ENCODE results near the gene CCDC194. TPM values are rescaled to one million over a fixed set of nuclear protein-coding genes. Genes with fewer than 3 reads are reported as not detected.
A peak's percentile ranks its signal among the peaks of the same experiment; 100 is the strongest.

CCDC194 gene
- total RNA-seq, 3 donors from 2014 or later, result 0.64 to 0.66 TPM; not detected in 1

DNA sequence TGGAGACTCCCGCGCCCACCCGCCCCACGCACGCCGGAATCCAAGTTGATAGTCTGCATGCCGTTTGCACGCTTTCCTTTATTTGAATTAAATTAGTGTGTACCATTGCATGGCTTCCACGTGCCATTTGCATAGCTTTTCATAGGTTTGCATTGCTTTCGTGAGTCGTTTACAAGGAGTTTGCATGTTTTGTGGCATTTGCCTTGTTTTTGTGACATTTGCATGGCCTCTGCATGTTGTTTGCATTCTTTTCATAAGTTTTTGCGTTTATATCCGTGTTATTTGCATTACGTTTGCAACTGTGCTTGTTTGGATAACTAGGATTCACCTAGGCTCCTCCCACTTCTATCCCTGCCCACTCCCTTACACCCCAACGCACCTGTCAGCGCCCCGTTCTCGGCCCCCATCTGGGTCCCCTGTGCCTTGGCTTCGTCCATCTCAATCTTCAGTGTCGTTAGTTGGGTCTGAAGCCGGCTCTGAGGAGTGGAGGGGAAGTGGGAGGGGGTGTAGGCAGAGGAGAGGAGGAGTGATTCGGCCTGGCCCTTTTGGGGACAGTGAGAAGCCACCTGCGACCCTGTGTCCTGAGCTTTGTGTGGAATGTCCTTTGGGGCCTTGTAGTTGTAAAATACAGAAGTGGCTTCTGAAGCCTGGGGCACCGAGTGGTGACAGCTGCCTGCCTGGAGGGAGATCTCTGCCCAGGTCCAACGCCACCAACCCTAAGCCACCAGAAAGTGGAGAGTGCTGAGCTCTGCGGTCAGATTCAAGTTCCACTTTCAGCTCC, 2.4 kb downstream of the CCDC194 start:
- intact Hi-C loops (cut with DNase I; ENCODE audit: low total_unique reads), result no loop called here
- Histone ChIP-seq H3K4me3 (peak overlapping the region; percentile 24 to 69 (median 59)), H3K9me3 (no peaks in the 10 kb centered on the region), H3K36me3 (no peaks in the 10 kb centered on the region), H3K27me3 (peaks cover 0 to 2% of the 10 kb centered on the region in 2 donors), H3K27ac (no peak overlapping the region), H3K4me1 (peaks cover 0 to 2% of the 10 kb centered on the region in 2 donors)
- no peak for DNase-seq (ENCODE audit: low spot score in 2 of 2)
- TF ChIP-seq, protein P1, sequence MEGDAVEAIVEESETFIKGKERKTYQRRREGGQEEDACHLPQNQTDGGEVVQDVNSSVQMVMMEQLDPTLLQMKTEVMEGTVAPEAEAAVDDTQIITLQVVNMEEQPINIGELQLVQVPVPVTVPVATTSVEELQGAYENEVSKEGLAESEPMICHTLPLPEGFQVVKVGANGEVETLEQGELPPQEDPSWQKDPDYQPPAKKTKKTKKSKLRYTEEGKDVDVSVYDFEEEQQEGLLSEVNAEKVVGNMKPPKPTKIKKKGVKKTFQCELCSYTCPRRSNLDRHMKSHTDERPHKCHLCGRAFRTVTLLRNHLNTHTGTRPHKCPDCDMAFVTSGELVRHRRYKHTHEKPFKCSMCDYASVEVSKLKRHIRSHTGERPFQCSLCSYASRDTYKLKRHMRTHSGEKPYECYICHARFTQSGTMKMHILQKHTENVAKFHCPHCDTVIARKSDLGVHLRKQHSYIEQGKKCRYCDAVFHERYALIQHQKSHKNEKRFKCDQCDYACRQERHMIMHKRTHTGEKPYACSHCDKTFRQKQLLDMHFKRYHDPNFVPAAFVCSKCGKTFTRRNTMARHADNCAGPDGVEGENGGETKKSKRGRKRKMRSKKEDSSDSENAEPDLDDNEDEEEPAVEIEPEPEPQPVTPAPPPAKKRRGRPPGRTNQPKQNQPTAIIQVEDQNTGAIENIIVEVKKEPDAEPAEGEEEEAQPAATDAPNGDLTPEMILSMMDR (IDR thresholded peaks at IDR 0.05), result no peak
- TF ChIP-seq POLR2A (IDR thresholded peaks at IDR 0.05), result no peak
- no peak for TF ChIP-seq POLR2AphosphoS5 (IDR thresholded peaks at IDR 0.05)

DNA sequence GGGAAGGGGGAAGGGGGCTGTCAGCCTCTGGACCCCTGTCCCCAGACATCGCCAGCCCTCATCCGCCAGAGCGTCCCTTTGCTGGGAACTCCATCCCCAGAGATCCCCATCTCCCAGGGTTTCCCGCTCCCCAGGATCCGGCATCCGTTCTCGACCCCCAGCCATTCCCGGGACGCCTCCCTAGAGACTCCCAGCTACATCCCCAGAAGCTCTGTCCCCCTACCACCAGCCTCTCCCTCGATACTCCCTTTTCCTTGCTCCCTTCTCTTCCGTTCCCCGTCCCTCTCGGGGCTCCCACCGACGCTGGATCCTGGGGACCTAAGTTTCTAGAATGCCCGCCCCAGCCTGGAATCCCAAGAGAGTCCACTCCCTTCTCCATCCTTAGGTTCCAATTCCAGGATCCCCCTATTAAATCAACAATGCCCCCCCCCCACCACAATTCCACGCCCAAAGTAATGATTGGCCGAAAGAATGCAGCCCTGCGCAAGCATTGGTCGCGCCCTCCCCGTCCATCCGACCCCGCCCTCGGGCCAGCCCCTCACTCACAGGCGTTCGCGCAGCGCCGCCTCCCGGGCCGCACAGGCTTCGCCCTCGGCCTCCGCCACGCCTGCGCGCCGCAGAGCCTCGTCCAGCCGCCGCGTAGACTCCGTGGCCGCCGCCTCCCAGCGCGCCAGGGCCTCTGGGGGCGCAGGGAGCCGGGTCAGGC, 3.2 kb downstream of the CCDC194 start:
- Histone ChIP-seq H3K4me1 (peaks cover 0 to 2% of the 10 kb centered on the region in 2 donors), H3K27ac (peak overlapping the region; percentile 15 to 45), H3K9me3 (no peaks in the 10 kb centered on the region), H3K36me3 (no peaks in the 10 kb centered on the region), H3K27me3 (peaks cover 0 to 2% of the 10 kb centered on the region in 2 donors), H3K4me3 (peak overlapping the region; percentile 38 to 69 (median 59))
- peak; percentile 87 to 93 for DNase-seq (ENCODE audit: low spot score in 2 of 2)
- intact Hi-C loops (cut with DNase I; ENCODE audit: low total_unique reads), result no loop called here
- TF ChIP-seq POLR2AphosphoS5 (IDR thresholded peaks at IDR 0.05), result no peak
- TF ChIP-seq, protein P1 (IDR thresholded peaks at IDR 0.05), result peak; percentile 20 to 74 (median 24)
- no peak for TF ChIP-seq POLR2A (IDR thresholded peaks at IDR 0.05)

DNA sequence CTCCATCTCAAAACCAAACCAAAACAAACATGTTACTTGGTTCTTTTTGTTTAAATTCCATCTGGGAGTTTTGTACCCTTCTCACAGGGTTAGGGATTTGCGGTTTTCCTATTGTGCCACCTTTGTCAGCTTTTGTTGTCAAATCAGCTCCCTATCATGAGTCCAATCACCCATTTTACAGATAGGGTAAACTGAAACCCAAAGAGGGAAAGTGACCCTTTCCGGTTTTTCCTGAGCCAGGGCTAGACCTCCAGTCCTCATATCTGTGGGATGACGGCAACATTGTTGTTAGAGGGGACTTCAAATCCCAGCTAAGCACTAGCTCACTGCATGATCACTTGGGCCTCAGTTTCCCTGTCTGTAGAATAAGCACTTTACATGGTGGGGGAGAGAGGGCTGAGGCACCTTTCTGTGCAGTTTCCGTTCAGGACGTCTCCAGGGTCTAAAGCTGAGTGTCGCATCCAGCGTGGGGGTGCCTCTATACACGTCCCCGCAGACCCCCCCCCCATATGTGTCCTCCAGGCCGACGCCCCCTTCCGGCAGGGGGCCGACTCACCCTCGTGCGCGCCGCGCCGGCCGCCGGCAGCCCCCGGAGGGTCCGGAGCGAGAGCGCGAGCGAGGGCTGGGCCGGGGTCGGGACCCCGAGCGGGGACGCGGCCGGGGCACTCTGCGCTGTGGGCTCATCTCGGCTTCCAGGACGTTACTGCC, 3.9 kb downstream of the CCDC194 start:
- TF ChIP-seq POLR2AphosphoS5 (IDR thresholded peaks at IDR 0.05) (no peak), POLR2A (IDR thresholded peaks at IDR 0.05) (no peak)
- TF ChIP-seq, protein P1 (IDR thresholded peaks at IDR 0.05), result no peak
- Histone ChIP-seq H3K27ac (peak overlapping the region; percentile 15 to 45), H3K27me3 (peaks cover 0 to 2% of the 10 kb centered on the region in 2 donors), H3K9me3 (no peaks in the 10 kb centered on the region), H3K4me3 (peak overlapping the region; percentile 38 to 69 (median 59)), H3K36me3 (no peaks in the 10 kb centered on the region), H3K4me1 (peaks cover 0 to 2% of the 10 kb centered on the region in 2 donors)
- DNase-seq (ENCODE audit: low spot score in 2 of 2), result no peak
- intact Hi-C loops (cut with DNase I; ENCODE audit: low total_unique reads), result loop anchor here (10.0 kb wide), 1 partner anchor 85 kb away; the partner anchor contains the start of genes ABHD8, DDA1 and MRPL34

- TF ChIP-seq POLR2AphosphoS5 (IDR thresholded peaks at IDR 0.05) (no peak), POLR2A (IDR thresholded peaks at IDR 0.05) (no peak)
- TF ChIP-seq, protein P1 (IDR thresholded peaks at IDR 0.05), result no peak
- intact Hi-C loops (cut with DNase I; ENCODE audit: low total_unique reads), result loop anchor here (10.0 kb wide), 1 partner anchor 84 kb away; the partner anchor contains the start of genes ABHD8, DDA1 and MRPL34
Observed at GRCh38 chr19:17389288-17389687, 4.7 kb downstream of the CCDC194 start.

More at GRCh38 chr19:17389288-17389687, 4.7 kb downstream of the CCDC194 start:
- no peaks in the 10 kb centered on the region for H3K9me3 ChIP-seq
- H3K4me3 ChIP-seq, result no peak overlapping the region
- peaks cover 0 to 2% of the 10 kb centered on the region in 2 donors for H3K27me3 ChIP-seq
- DNase-seq (ENCODE audit: low spot score in 2 of 2), result no peak
- H3K27ac ChIP-seq, result no peak overlapping the region
- H3K4me1 ChIP-seq, result peaks cover 0 to 2% of the 10 kb centered on the region in 2 donors
- no peaks in the 10 kb centered on the region for H3K36me3 ChIP-seq
